Measurements from ENCODE around the gene NXPE3. TPM values are rescaled to one million over a fixed set of nuclear protein-coding genes. Genes with fewer than 3 reads are reported as not detected.

Gene NXPE3
- total RNA-seq, 2 donors from 2014 or later: 14.9 to 20.6 TPM

- H3K27me3 Mint-ChIP-seq: no peaks in the 10 kb centered on the region
- H3K9me3 Mint-ChIP-seq: no peaks in the 10 kb centered on the region
- peaks cover 9% of the 10 kb centered on the region for H3K36me3 Mint-ChIP-seq
- peak overlapping the region; percentile 96 for H3K4me3 Mint-ChIP-seq
- ATAC-seq: peak; percentile 89 to 96
- peaks cover 49 to 61% of the 10 kb centered on the region in 2 donors for H3K4me1 Mint-ChIP-seq (ENCODE audit: low read depth in 2 of 2)
- H3K27ac Mint-ChIP-seq: peak overlapping the region; percentile 88 to 95
- DNase-seq (ENCODE audit: low spot score): peak; percentile 93
Measured at GRCh38 chr3:101827211-101828174, 48.5 kb downstream of the NXPE3 start.

- Mint-ChIP-seq H3K36me3 (peaks cover 17% of the 10 kb centered on the region), H3K27ac (peak overlapping the region; percentile 88 to 95), H3K27me3 (no peaks in the 10 kb centered on the region), H3K4me1 (ENCODE audit: low read depth in 2 of 2) (peaks cover 57 to 69% of the 10 kb centered on the region in 2 donors), H3K4me3 (peak overlapping the region; percentile 96), H3K9me3 (no peaks in the 10 kb centered on the region)
- ATAC-seq (no peak), DNase-seq (ENCODE audit: low spot score) (no peak)
Measured at GRCh38 chr3:101828276-101828675, 49.3 kb downstream of the NXPE3 start.

GRCh38 chr3:101828691-101829436, 49.9 kb downstream of the NXPE3 start:
- ATAC-seq: peak; percentile 76 to 91
- Mint-ChIP-seq H3K36me3 (peaks cover 21% of the 10 kb centered on the region), H3K4me1 (ENCODE audit: low read depth in 2 of 2) (peaks cover 62 to 74% of the 10 kb centered on the region in 2 donors)

GRCh38 chr3:101829437-101829830, 50.4 kb downstream of the NXPE3 start:
- ATAC-seq (no peak), DNase-seq (ENCODE audit: low spot score) (no peak)
- peaks cover 21% of the 10 kb centered on the region for H3K36me3 Mint-ChIP-seq
- peak overlapping the region; percentile 88 to 95 for H3K27ac Mint-ChIP-seq
- H3K4me1 Mint-ChIP-seq (ENCODE audit: low read depth in 2 of 2): peaks cover 68 to 80% of the 10 kb centered on the region in 2 donors
- no peaks in the 10 kb centered on the region for H3K9me3 Mint-ChIP-seq
- H3K27me3 Mint-ChIP-seq: no peaks in the 10 kb centered on the region
- peak overlapping the region; percentile 96 for H3K4me3 Mint-ChIP-seq

More at GRCh38 chr3:101828691-101829436, 49.9 kb downstream of the NXPE3 start:
- Mint-ChIP-seq H3K27ac (peak overlapping the region; percentile 88 to 95), H3K27me3 (no peaks in the 10 kb centered on the region), H3K4me3 (peak overlapping the region; percentile 96), H3K9me3 (no peaks in the 10 kb centered on the region)
- DNase-seq (ENCODE audit: low spot score): peak; percentile 80

GRCh38 chr3:101829874-101830273, 50.9 kb downstream of the NXPE3 start:
- Mint-ChIP-seq H3K27ac (peak overlapping the region; percentile 88 to 95), H3K9me3 (no peaks in the 10 kb centered on the region), H3K4me1 (ENCODE audit: low read depth in 2 of 2) (peaks cover 71 to 81% of the 10 kb centered on the region in 2 donors), H3K4me3 (peak overlapping the region; percentile 96), H3K36me3 (peaks cover 21% of the 10 kb centered on the region), H3K27me3 (no peaks in the 10 kb centered on the region)
- ATAC-seq (no peak), DNase-seq (ENCODE audit: low spot score) (no peak)

- Mint-ChIP-seq H3K36me3 (peaks cover 15% of the 10 kb centered on the region), H3K27me3 (no peaks in the 10 kb centered on the region), H3K9me3 (no peaks in the 10 kb centered on the region), H3K4me3 (peak overlapping the region; percentile 57), H3K27ac (peak overlapping the region; percentile 70 to 74), H3K4me1 (ENCODE audit: low read depth in 2 of 2) (peaks cover 66 to 76% of the 10 kb centered on the region in 2 donors)
- DNase-seq (ENCODE audit: low spot score) (no peak), ATAC-seq (peak in 1 of 2 donors; percentile 43)
Measured at GRCh38 chr3:101833446-101833974, 54.5 kb downstream of the NXPE3 start.

GRCh38 chr3:101835676-101836075, 56.7 kb downstream of the NXPE3 start:
- Mint-ChIP-seq H3K4me3 (no peak overlapping the region), H3K36me3 (peaks cover 19% of the 10 kb centered on the region), H3K4me1 (ENCODE audit: low read depth in 2 of 2) (peaks cover 45 to 60% of the 10 kb centered on the region in 2 donors), H3K27ac (peak overlapping the region in 1 of 2 donors; percentile 74), H3K27me3 (no peaks in the 10 kb centered on the region), H3K9me3 (no peaks in the 10 kb centered on the region)
- DNase-seq (ENCODE audit: low spot score): no peak
- no peak for ATAC-seq

- Mint-ChIP-seq H3K27me3 (no peaks in the 10 kb centered on the region), H3K4me1 (ENCODE audit: low read depth in 2 of 2) (peaks cover 45 to 60% of the 10 kb centered on the region in 2 donors), H3K27ac (peak overlapping the region in 1 of 2 donors; percentile 74), H3K9me3 (no peaks in the 10 kb centered on the region), H3K4me3 (no peak overlapping the region), H3K36me3 (peaks cover 19% of the 10 kb centered on the region)
- DNase-seq (ENCODE audit: low spot score) (no peak), ATAC-seq (no peak)
Measured at GRCh38 chr3:101836160-101836559, 57.1 kb downstream of the NXPE3 start.

- Mint-ChIP-seq H3K4me3 (no peak overlapping the region), H3K4me1 (ENCODE audit: low read depth in 2 of 2) (peaks cover 42 to 56% of the 10 kb centered on the region in 2 donors), H3K27ac (peak overlapping the region in 1 of 2 donors; percentile 72), H3K27me3 (no peaks in the 10 kb centered on the region), H3K9me3 (peaks cover 1% of the 10 kb centered on the region), H3K36me3 (peaks cover 23% of the 10 kb centered on the region)
- DNase-seq (ENCODE audit: low spot score): no peak
- ATAC-seq: no peak
Measured at GRCh38 chr3:101836652-101837598, 57.9 kb downstream of the NXPE3 start.

- Mint-ChIP-seq H3K27me3 (no peaks in the 10 kb centered on the region), H3K36me3 (peaks cover 16% of the 10 kb centered on the region), H3K27ac (no peak overlapping the region), H3K4me3 (no peak overlapping the region), H3K4me1 (ENCODE audit: low read depth in 2 of 2) (peaks cover 29 to 44% of the 10 kb centered on the region in 2 donors), H3K9me3 (peaks cover 4% of the 10 kb centered on the region)
- ATAC-seq (no peak), DNase-seq (ENCODE audit: low spot score) (no peak)
Measured at GRCh38 chr3:101838691-101839090, 59.7 kb downstream of the NXPE3 start.

GRCh38 chr3:101840066-101840465, 61.1 kb downstream of the NXPE3 start:
- DNase-seq (ENCODE audit: low spot score) (no peak), ATAC-seq (no peak)
- Mint-ChIP-seq H3K9me3 (peaks cover 4% of the 10 kb centered on the region), H3K36me3 (peaks cover 16% of the 10 kb centered on the region), H3K27me3 (no peaks in the 10 kb centered on the region), H3K27ac (peak overlapping the region in 1 of 2 donors; percentile 26), H3K4me1 (ENCODE audit: low read depth in 2 of 2) (peaks cover 18 to 32% of the 10 kb centered on the region in 2 donors), H3K4me3 (no peak overlapping the region)

- Mint-ChIP-seq H3K27me3 (no peaks in the 10 kb centered on the region), H3K4me1 (ENCODE audit: low read depth in 2 of 2) (peaks cover 10 to 18% of the 10 kb centered on the region in 2 donors), H3K9me3 (peaks cover 4% of the 10 kb centered on the region), H3K36me3 (peaks cover 16% of the 10 kb centered on the region), H3K4me3 (no peak overlapping the region), H3K27ac (peak overlapping the region in 1 of 2 donors; percentile 14)
- DNase-seq (ENCODE audit: low spot score) (no peak), ATAC-seq (no peak)
Measured at GRCh38 chr3:101842245-101842934, 63.4 kb downstream of the NXPE3 start.

Data from natural killer cell treated with Interleukin-12 subunit alpha and Interleukin-12 subunit beta and Interleukin-15 and Interleukin-18, amount 100 ng/mL, for 72 hours (primary cell).